Activated CD4-positive, alpha-beta T cell treated with anti-CD3 and anti-CD28 coated beads for 48 hours (primary cell): Measurements from ENCODE around the gene TMOD1.

Experiments
- DNase-seq: peaks from one replicate; pipeline ENCODE4 v3.0.0-alpha.2; 2020

The TMOD1 gene

GRCh38 chr9:97551308-97551707, 49.8 kb downstream of the TMOD1 start:
- DNase-seq = no peak

DNA sequence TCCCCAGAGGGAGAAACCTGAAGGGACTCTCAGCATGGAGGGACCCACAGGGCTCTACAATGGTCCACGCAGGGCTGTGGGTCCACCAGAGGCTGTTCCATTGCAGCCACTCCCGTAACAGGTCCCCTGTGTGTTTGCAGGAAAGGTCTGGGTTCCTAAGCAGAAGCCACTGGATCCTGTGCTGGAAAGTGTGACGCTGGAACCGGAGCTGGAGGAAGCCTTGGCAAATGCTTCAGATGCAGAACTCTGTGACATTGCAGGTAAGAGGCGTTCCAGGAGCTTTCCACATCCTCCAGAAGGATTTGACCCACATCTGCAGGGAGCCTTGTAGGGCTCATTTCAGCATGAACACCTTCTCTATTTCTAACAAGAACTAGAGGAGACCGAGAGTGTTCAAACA, 51.7 kb downstream of the TMOD1 start:
- no peak for DNase-seq

DNA sequence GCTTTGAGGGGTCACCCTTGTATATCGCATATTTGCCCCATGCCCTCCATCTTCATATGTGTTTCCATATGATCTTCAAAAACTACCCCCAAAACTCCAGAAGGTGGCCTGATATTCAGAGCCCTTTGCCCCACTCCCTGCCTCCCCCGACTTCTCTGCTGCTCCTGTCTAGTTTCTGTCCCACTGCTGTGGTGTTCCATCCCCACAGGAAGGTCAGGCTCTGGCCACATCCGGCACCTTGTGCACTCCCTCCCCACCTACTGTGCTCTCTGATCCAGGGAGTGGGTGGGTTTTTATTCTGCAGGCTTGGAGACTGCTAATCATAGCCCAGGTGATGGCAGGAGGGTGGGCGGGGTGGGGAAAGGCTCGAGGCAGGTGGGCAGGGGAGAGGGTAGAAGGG, 52.4 kb downstream of the TMOD1 start:
- DNase-seq = no peak

DNA sequence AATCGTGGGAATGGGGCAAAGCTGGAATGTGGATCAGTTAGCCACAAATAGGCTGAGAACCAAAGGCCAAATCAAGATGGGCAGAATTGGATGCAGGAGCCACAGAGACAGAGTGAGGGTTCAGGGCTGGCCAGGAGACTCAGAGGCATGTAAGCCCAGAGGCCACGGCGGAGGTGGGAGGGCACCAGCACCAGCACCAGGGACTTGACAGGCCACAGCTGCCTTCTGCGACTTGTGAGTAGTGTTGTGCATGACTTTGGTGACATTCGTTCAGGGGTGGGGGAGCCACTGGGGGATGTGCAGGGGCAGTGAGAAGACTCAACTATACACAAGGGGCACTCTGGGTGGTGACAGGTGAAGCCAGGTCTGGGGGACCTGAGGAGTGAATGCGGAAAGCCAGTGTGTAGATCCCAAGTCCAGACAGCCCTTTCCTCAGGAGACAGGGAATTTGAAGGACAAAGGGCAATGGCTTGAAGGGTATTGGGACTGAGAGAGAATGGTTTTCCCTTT, 53.2 kb downstream of the TMOD1 start:
- DNase-seq = no peak

GRCh38 chr9:97555164-97555563, 53.7 kb downstream of the TMOD1 start:
- no peak for DNase-seq

GRCh38 chr9:97556036-97556720, 54.7 kb downstream of the TMOD1 start:
- DNase-seq = no peak

DNA sequence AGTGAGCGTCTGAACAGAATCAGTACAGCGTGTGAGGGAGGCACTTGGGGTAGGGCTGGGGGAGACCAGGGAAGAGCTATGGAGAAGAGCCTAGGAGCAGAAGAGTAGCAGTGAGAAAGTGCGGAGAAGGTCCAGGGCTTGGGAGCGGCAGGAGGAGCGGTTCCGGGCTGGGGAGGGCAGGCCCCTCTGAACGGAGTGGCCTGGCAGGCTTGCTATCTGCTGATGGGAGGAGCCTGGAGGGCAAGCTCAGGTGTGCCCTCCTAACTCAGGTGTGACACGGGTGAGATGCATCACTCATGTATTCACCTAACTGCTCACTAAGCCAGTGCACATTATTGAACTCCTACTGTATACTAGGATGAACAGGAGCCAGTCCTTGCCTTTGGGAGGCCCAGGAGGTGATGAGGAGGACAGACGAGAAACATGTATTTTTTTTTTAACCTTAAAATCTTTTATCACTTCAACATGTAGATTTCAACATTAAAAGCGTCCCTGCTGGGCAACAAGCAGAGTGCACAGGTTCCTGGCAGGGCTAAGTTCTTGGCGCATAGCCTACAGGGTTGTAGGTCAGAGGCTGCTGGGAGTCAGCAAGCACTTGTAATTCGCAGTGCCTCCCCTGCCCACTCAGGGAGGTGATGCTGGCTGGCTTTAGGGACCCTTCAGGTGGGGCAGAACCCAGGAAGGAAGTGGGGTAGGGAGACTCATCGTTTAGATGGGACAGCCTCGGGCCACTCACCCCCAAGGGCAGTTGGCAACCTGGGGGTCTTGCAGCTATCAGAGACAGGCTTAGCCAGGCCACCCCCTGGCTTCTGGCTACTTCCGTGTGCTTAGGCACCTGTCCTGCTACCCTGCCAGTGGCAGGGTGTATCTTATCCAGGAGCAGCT, 55.5 kb downstream of the TMOD1 start:
- no peak for DNase-seq

DNA sequence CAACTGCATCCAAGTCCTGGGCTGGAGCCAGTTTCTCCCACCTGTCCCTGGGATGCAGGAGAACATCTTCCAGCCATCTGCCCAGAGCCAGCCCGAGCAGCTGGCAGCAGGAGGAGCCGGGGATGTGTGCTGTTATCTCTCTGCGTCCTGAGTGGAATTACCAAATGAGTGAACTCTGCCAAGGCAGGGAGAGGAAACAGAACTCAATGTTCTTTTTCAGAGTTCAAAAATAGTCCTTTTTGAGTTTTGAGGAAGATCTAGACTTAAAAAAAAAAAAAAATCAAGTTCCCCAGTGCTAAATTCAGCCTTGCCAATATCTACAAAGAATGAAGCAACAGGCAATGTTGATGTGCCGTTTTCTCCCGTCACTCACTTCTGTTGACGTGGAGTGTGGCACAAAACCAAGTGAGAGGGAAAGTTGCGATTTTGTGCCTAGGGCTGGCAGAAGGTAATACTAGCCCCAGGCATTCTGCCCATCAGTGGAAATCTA, 56.2 kb downstream of the TMOD1 start:
- no peak for DNase-seq

GRCh38 chr9:97558701-97559101, 57.2 kb downstream of the TMOD1 start:
- DNase-seq = no peak

GRCh38 chr9:97559111-97559514, 57.6 kb downstream of the TMOD1 start:
- DNase-seq = peak; percentile 33

- no peak for DNase-seq
Observed at GRCh38 chr9:97560154-97560553, 58.7 kb downstream of the TMOD1 start.

DNA sequence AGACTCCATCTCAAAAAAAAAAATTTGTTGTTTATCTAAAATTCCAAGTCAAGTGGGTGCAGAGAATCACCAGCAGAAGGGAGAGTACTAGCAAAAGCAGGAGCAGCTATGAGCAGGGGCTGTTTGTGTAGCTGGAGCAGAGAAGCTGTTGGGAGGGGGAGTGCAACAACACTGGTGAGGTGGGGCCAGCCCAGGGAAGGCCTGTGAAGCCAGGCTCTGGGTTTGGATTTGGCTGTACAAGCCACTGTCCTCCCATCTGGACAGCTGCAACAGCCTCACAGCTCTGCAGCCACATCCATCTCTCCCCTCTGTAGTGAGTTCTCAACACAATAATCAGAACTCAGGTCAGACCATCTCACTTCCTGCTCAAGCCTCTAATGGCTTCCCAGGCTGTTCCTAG, 59.4 kb downstream of the TMOD1 start:
- DNase-seq = no peak

GRCh38 chr9:97561501-97561900, 60.0 kb downstream of the TMOD1 start:
- no peak for DNase-seq

DNA sequence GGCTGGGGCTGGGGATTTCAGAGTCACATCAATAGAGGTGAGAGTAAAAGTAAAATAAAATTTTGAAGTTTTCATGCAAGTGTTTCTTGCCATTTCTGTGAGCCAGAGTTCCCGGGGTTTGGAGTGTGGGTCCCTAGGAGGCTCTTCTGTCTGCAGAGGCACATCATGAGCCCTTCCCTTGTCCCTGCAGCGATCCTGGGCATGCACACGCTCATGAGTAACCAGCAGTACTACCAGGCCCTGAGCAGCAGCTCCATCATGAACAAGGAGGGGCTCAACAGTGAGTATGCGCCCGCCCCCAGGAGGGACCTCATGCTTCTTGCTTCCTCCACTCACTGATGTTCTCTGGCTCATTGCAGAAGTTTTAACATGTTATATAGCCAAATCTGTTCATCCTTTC, 61.1 kb downstream of the TMOD1 start:
- DNase-seq = no peak

DNA sequence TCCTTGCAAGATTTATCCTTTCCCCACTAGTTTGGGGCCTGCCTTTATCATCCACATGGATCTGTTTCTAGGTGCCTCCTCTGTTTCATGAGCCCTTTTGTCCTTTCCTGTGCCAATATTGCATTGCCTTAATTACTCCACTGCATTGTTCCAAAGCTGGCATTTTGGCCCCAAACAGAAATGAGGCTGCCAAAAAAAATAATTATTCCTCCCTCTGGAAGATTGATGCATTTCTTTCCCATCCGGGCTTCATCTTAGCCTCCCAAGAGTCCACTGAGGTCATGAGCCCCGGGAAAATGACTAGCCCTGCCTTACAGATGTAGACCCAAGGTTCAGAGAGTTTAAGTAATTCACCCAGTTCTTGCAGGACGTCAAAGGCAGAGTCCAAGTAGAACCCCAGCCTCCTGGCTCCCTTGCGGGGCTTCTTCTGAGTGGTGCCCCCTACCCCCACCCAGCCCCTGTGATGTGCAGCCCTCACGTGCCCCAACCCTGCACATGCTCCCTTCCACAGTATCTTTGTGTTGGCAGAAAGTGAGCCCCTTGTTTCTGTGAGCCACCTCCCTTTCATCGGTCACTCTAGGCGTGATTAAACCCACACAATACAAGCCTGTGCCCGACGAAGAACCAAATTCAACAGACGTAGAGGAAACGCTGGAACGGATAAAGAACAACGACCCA, 62.1 kb downstream of the TMOD1 start:
- DNase-seq = no peak

DNA sequence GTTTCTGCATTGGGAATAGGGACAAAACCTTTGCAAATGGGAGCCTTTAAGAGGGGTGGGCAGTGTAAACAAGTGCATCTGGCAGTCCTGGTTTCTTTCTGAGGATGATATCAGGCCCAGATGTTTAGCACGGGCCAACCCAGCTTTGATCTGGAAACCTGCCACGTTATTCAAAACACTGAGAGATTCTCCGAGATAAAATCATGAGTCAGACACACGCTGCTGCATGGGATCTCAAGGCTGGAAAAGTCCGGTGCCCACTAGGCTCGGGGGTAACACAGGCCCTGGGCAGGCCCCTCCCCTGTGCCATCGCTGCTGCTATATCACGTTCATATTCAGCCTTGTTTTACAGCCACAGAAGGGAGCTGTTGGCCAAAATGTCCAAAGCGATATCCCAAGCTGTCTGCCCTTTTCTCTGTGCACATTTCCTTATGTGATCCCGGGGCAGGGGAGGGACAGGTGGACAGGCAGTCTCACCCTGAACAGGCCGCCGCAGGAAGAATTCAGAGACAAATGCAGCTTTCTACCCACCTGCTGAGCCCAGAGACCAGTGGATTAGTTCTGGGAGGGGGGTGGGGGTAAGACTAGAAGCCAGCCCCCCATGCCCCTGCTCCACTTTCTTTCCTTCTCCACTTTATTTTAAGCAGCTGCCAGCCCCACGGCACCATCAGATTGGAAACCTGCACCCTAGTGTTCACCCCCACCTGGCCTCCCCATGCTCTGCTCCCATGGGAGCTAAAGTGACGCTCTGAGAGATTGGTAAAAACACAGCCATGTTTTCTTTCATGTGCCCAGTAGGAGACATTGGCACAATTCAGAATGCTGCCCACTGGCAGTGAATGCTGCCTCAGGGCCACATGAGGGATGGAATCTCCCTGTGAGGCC, 63.1 kb downstream of the TMOD1 start:
- DNase-seq = no peak

GRCh38 chr9:97565262-97565661, 63.8 kb downstream of the TMOD1 start:
- no peak for DNase-seq

DNA sequence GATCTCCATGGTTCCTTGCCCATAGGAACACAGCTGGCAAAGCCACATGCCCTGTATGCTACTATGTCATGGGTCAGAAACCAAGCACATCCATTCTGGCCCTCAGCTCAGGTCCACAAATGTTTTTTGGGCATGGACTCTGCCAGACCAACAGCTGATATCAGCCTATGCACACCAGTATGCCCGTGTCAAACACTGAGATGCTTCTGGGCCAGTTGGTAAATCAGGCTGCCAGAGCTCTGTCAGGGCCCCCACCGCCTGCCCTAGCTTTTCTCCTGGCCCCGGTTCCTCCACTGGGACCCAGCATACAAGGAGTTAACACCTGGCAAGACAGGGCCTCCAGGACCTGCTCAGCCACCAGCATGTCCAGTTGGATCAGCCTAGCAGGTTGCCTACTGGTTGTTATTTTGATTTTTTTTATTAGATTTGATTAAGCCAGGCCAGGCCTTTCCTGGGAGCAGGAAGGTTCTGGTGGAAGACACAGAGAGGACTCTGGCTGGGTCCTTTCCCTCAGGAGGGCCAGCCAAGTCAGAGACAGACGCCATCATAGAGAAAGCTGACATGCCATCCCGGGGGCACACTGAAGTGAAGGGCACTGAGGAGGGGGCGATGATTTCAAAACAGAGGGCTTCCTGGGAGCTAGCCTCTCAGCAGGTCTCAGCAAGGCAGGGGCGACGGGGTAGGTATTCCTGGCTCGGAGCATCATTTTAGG, 65.9 kb downstream of the TMOD1 start:
- no peak for DNase-seq

GRCh38 chr9:97567894-97568202, 66.4 kb downstream of the TMOD1 start:
- DNase-seq = no peak

GRCh38 chr9:97568461-97569275, 67.2 kb downstream of the TMOD1 start:
- no peak for DNase-seq

- DNase-seq = no peak
Observed at GRCh38 chr9:97570899-97571298, 69.4 kb downstream of the TMOD1 start.
